GM18951 (cell line): Measurements from ENCODE around the gene ST3GAL3.

Source experiments
- POLR2A ChIP-seq: IDR thresholded peaks from 4 replicates; pipeline ENCODE4 v1.6.1; 2011; ENCODE audit warnings: mild to moderate bottlenecking; ENCODE audit not compliant: insufficient read length, insufficient read depth; ENCODE audit errors: extremely low read depth
- in situ Hi-C: fragments of 300-500 bp; cut with MboI; formaldehyde crosslinking; loops from one replicate; pipeline ENCODE4 v1.12.0; 2022; ENCODE audit warnings: low sequenced_read_pairs, mixed read lengths, inconsistent platforms; ENCODE audit not compliant: unreplicated experiment

The ST3GAL3 gene

GRCh38 chr1:43870306-43870705 is 163.0 kb downstream of the ST3GAL3 start:
- TF ChIP-seq POLR2A, result no peak
- in situ Hi-C loops, result no loop called here

DNA sequence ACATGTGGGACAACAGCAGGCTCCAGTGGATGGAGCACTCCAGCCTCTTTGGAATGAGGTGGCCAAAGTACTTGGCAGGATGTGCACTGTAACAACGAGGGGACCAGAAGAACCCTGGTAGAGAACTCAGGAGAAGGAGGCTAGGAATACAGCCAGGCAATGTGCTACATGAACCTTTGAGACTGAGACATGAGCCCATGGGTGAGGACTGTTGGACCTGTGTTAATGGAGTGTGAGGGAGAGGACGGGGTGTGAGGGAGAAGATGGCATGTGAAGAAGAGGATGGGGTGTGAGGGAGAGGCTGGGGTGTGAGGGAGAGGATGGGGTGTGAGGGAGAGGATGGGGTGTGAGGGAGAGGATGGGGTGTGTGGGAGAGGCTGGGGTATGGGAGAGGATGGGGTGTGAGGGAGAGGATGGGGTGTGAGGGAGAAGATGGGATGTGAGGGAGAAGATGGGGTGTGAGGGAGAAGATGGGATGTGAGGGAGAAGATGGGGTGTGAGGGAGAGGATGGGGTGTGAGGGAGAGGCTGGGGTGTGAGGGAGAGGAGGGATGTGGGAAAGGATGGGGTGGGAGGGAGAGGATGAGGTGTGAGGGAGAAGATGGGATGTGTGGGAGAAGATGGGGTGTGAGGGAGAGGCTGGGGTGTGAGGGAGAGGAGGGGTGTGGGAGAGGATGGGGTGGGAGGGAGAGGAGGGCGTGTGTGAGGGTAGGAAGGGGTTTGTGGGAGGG is 164.0 kb downstream of the ST3GAL3 start:
- in situ Hi-C loops, result no loop called here
- TF ChIP-seq POLR2A, result no peak

GRCh38 chr1:43872280-43872679 is 164.9 kb downstream of the ST3GAL3 start:
- no peak for TF ChIP-seq POLR2A
- in situ Hi-C loops, result no loop called here

DNA sequence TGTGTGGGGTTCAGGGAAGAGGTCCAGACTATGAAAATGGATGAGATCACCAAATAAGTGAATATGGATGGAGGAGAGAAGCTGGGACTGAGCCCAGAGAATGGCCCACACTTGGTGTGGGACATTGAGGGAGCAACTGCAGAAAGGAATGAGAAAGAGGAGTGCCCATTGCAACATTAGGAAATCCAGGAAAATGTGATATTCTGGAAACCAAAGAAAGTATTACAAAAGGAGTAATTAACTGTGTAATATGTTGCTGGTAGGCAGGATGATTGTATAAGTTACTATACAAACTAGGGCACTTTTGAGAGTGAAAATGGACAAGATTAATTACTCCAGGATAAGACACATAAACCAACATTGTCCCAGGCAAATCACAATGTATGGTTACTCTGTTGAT is 166.5 kb downstream of the ST3GAL3 start:
- in situ Hi-C loops, result no loop called here
- TF ChIP-seq POLR2A, result no peak

DNA sequence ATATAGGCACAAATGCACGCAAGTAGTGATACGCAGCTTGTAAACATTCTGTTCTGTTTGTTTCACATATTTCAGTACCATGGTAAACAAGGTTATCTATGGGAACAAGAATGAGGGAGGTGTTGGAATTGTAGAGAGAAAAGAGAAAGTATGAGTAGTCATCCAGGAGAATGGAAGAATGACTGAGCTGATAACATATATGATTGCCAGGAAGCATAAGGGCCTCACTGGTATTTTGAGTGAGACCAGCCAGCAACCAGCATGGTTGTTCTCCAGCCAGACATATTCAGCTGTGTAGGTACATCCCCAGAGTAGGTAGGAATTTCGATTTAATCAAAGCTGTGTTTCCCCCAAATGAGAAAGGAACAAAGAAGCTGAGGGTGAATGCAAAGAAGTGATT is 167.4 kb downstream of the ST3GAL3 start:
- TF ChIP-seq POLR2A, result no peak

GRCh38 chr1:43875331-43875730 is 168.0 kb downstream of the ST3GAL3 start:
- in situ Hi-C loops, result no loop called here
- no peak for TF ChIP-seq POLR2A

More for the DNA sequence above, 167.4 kb downstream of the ST3GAL3 start:
- in situ Hi-C loops, result no loop called here

DNA sequence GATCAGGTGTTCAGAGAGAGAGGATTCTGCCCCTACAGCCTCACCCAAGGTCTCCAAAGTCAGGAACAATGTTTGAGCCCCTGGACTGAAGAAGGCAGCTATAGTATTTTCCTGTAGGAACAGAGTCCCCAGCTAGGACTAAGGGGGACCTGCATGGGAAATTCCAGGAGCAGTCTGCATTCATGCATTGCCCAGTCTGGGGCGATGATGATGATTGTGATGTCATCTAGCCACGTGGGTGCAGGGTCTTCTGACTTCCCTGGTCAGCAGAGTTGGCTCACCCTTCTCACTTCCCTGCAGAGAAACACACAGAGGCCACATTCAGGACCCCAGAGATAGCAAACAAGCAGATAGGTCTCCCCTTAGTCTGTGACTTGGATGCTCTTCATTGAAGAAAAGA is 169.8 kb downstream of the ST3GAL3 start:
- in situ Hi-C loops, result no loop called here
- no peak for TF ChIP-seq POLR2A

- TF ChIP-seq POLR2A, result no peak
These were observed 171.1 kb downstream of the ST3GAL3 start for GRCh38 chr1:43878440-43878839.

DNA sequence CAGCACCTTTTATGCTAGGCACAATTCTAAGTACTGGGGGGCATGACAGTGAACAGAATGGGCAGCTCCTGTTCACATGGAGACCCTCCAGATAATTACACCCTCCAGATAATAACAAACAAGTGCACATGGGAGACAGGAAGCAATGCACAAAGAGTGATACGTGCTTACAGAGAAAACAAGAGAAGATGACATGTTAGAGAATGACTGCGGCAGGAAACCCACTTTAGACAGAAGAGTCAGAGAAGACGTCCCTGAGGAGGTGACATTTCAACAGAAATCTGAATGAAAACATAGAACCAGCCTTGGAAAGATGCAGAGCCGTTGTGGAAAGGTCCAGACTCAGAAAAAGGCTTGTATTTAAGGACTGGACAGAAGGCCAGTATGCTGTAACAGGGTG is 171.5 kb downstream of the ST3GAL3 start:
- no peak for TF ChIP-seq POLR2A
- in situ Hi-C loops, result no loop called here

More at GRCh38 chr1:43878440-43878839, 171.1 kb downstream of the ST3GAL3 start:
- in situ Hi-C loops, result no loop called here

- TF ChIP-seq POLR2A, result no peak
- in situ Hi-C loops, result no loop called here
These were observed 172.1 kb downstream of the ST3GAL3 start for GRCh38 chr1:43879414-43879813.

- no peak for TF ChIP-seq POLR2A
- in situ Hi-C loops, result no loop called here
These were observed 172.7 kb downstream of the ST3GAL3 start for GRCh38 chr1:43879996-43880395.

DNA sequence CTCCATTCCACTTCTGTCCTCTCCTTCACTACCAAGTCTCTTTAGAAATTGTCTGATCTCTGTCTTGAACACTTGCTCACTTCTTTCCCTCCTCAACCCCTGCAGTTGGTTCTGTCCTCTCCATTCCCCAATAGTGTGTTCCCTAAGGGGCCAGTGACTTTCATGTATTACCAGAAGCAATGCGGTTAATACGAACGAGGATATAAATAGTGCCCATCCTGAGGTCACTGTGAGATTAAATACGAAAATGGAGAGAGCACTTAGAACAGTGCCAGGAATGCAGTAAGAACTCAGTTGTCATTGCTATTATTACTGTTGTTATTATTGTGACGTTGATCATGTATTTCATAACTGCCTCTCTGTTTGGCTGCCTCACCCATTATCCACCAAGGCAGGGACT is 173.3 kb downstream of the ST3GAL3 start:
- no peak for TF ChIP-seq POLR2A
- in situ Hi-C loops, result no loop called here

- TF ChIP-seq POLR2A, result no peak
- in situ Hi-C loops, result no loop called here
These were observed 174.1 kb downstream of the ST3GAL3 start for GRCh38 chr1:43881415-43881814.

- TF ChIP-seq POLR2A, result no peak
- in situ Hi-C loops, result no loop called here
These were observed 175.4 kb downstream of the ST3GAL3 start for GRCh38 chr1:43882763-43883162.
